Neural progenitor cell (in vitro differentiated cells): ENCODE measurements around the gene UNC5B.
A peak's percentile ranks its signal among the peaks of the same experiment; 100 is the strongest.

Experiments used
- CTCF ChIP-seq: fragments of 200-600 bp; sonication (generic); IDR thresholded peaks from 2 replicates; pipeline ENCODE4 v1.5.1; 2017; ENCODE audit warnings: antibody characterized with exemption, mild to moderate bottlenecking
- EZH2phosphoT487 ChIP-seq: fragments of 200-600 bp; sonication (generic); IDR thresholded peaks from 2 replicates; pipeline ENCODE4 v1.6.1; 2017; ENCODE audit warnings: antibody characterized with exemption

- TF ChIP-seq CTCF = peak; percentile 75
- no peak for TF ChIP-seq EZH2phosphoT487
Observed at GRCh38 chr10:71319042-71319799, 106.9 kb downstream of the UNC5B start, which contains the start of gene SLC29A3.
